ENCODE results near the gene LRRC58.
A peak's percentile ranks its signal among the peaks of the same experiment; 100 is the strongest.
"Not testable (repeated sequence)": the region's sequence is repeated elsewhere in the genome, so short reads cannot be mapped to it uniquely, and the experiment has no call there.

LRRC58 gene

GRCh38 chr3:120339362-120339761, 9.8 kb downstream of the LRRC58 start:
- no peak for DNase-seq (ENCODE audit: low read depth in 2 of 2)

GRCh38 chr3:120338517-120338916, 10.6 kb downstream of the LRRC58 start:
- DNase-seq (ENCODE audit: low read depth in 2 of 2), result no peak

GRCh38 chr3:120332646-120333045, 16.5 kb downstream of the LRRC58 start:
- no peak for DNase-seq (ENCODE audit: low read depth in 2 of 2)

GRCh38 chr3:120331076-120331475, 18.1 kb downstream of the LRRC58 start:
- no peak for DNase-seq (ENCODE audit: low read depth in 2 of 2)

- DNase-seq (ENCODE audit: low read depth in 2 of 2), result no peak
Measured at GRCh38 chr3:120326784-120327183, 22.4 kb downstream of the LRRC58 start.

GRCh38 chr3:120324190-120324589, 25.0 kb downstream of the LRRC58 start:
- DNase-seq (ENCODE audit: low read depth in 2 of 2), result no peak

GRCh38 chr3:120323761-120324160, 25.4 kb downstream of the LRRC58 start:
- peak in 1 of 2 donors; percentile 17 for DNase-seq (ENCODE audit: low read depth in 2 of 2)

- DNase-seq (ENCODE audit: low read depth in 2 of 2), result no peak
Measured at GRCh38 chr3:120311863-120312794, 37.0 kb downstream of the LRRC58 start.

GRCh38 chr3:120306519-120307455, 42.4 kb downstream of the LRRC58 start:
- DNase-seq (ENCODE audit: low read depth in 2 of 2), result no peak

GRCh38 chr3:120304616-120305015, 44.5 kb downstream of the LRRC58 start:
- DNase-seq (ENCODE audit: low read depth in 2 of 2), result no peak

GRCh38 chr3:120302361-120302760, 46.8 kb downstream of the LRRC58 start:
- no peak for DNase-seq (ENCODE audit: low read depth in 2 of 2)

- DNase-seq (ENCODE audit: low read depth in 2 of 2), result no peak
Measured at GRCh38 chr3:120300971-120301370, 48.2 kb downstream of the LRRC58 start.

GRCh38 chr3:120299403-120299802, 49.8 kb downstream of the LRRC58 start:
- no peak for DNase-seq (ENCODE audit: low read depth in 2 of 2)

GRCh38 chr3:120298996-120299395, 50.2 kb downstream of the LRRC58 start:
- no peak for DNase-seq (ENCODE audit: low read depth in 2 of 2)

GRCh38 chr3:120291552-120291951, 57.6 kb downstream of the LRRC58 start:
- DNase-seq (ENCODE audit: low read depth in 2 of 2), result not testable (repeated sequence)

- DNase-seq (ENCODE audit: low read depth in 2 of 2), result no peak
Measured at GRCh38 chr3:120289636-120290035, 59.5 kb downstream of the LRRC58 start.

- no peak for DNase-seq (ENCODE audit: low read depth in 2 of 2)
Measured at GRCh38 chr3:120286465-120286864, 62.7 kb downstream of the LRRC58 start.

- no peak for DNase-seq (ENCODE audit: low read depth in 2 of 2)
Measured at GRCh38 chr3:120285508-120285841, 63.7 kb downstream of the LRRC58 start.

GRCh38 chr3:120284747-120285507, 64.2 kb downstream of the LRRC58 start, which contains the start of gene GPR156:
Gene GPR156, minus strand, starts transcription at chr3:120285222. Its CDS starts 41,124 bp downstream, at chr3:120244098.
- no peak for DNase-seq (ENCODE audit: low read depth in 2 of 2)

GRCh38 chr3:120281261-120281660, 67.9 kb downstream of the LRRC58 start:
- DNase-seq (ENCODE audit: low read depth in 2 of 2), result no peak

- DNase-seq (ENCODE audit: low read depth in 2 of 2), result no peak
Measured at GRCh38 chr3:120280566-120280965, 68.6 kb downstream of the LRRC58 start.

GRCh38 chr3:120280026-120280425, 69.1 kb downstream of the LRRC58 start:
- DNase-seq (ENCODE audit: low read depth in 2 of 2), result no peak

All from activated CD4-positive, alpha-beta T cell treated with anti-CD3 and anti-CD28 coated beads for 24 hours (primary cell).